Left ventricle myocardium superior (tissue), 1 donor: ENCODE measurements around the gene DENND1A. TPM values are rescaled to one million over a fixed set of nuclear protein-coding genes. Genes with fewer than 3 reads are reported as not detected.
A peak's percentile ranks its signal among the peaks of the same experiment; 100 is the strongest.

Experiments
- ATAC-seq: fragments of 200-7000 bp; cut with Tn5 transposase; one replicate; pipeline ENCODE4 v1.9.1; 2020; ENCODE audit warnings: mild to moderate bottlenecking, moderate library complexity
- DNase-seq: peaks from one replicate; pipeline ENCODE4 v3.0.0-alpha.2; 2020
- intact Hi-C: fragments of 100-400 bp; cut with micrococcal nuclease; formaldehyde crosslinking; loops from one replicate; pipeline ENCODE4 v1.11.0; 2022
- total RNA-seq: library from RNA; stranded (reverse); fragmentation: NEBNext Ultra II Directional; extraction: Animal tissue kit (Norgen Biotek cat#: 25700); gene quantifications from one replicate; pipeline ENCODE4 v1.2.1, GENCODE V29; 2021
- donor health status: DM: no; HTN: yes; CAD: no; lungs with severe emphysema.

The DENND1A gene
- total RNA-seq, 1 donor from 2014 or later, result 12.9 TPM

DNA sequence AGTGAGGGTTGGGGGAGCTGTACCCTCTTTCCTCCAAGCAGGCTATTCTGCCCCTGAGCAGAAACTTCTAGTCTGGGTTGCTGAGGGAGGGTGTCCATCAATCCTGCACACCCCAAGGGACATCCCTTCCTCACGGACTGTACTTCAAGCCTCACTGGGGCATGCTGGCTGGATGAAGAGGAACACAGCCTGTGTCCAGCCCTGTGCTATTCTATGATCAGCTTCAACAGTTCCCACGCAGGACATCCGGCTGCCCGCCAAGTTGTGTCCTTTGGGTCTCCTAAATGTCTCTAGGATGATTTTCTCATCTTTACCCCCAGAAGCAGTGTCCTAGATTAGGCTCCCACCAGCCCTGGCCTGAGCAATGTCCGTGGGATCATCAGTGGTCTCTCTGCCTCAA lies 505.8 kb downstream of the DENND1A start:
- intact Hi-C loops, result no loop called here
- DNase-seq (peak; percentile 69), ATAC-seq (peak; percentile 82)

DNA sequence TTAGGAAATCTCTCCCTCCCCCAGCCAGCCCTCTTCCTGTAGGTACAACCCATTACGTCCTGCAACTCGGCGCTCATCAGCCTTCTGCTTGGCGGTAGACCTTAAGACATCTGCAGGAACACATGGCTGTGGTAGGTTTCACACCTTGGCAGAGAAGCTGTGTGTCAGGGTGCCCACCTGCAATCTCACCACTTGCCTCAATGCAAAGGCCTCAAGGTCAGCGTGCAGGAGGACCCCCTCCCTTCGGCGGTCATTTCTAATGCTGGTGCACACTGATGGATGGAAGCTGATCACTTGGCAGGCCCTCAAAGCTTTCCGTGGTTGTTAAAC lies 506.6 kb downstream of the DENND1A start:
- ATAC-seq (no peak), DNase-seq (no peak)
- intact Hi-C loops, result no loop called here

DNA sequence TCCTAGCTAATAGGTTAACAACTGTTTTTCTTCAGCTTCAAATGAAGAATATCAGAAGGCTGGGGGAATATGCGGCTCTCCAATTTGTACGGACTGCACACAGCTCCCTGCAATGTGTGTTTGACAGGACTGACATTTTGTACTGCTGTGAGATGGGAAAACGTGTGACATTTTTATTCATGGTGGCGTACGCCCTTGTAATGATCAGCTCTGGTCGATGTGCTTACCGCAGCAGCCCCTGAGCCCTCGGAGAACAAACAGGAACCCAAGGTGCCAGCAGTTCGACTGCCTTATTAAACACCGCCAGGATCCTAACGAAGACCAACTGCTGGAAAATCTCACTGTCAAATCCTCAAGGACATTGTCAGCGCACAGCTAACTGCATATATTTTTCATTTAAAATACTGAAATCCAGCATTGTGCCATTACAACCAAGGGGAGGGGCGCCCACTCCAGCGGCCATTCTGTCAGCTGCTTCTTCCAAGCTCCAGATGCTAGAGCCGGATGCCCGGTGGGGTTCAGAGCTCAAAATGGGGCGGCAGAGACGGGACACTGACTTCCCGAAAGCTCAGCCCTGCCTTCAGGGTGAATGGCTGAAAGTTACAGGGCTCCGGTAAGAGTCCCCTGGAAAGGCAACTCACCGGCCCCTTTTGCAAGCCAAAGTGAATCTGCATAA lies 507.2 kb downstream of the DENND1A start:
- DNase-seq (no peak), ATAC-seq (no peak)
- intact Hi-C loops, result no loop called here

DNA sequence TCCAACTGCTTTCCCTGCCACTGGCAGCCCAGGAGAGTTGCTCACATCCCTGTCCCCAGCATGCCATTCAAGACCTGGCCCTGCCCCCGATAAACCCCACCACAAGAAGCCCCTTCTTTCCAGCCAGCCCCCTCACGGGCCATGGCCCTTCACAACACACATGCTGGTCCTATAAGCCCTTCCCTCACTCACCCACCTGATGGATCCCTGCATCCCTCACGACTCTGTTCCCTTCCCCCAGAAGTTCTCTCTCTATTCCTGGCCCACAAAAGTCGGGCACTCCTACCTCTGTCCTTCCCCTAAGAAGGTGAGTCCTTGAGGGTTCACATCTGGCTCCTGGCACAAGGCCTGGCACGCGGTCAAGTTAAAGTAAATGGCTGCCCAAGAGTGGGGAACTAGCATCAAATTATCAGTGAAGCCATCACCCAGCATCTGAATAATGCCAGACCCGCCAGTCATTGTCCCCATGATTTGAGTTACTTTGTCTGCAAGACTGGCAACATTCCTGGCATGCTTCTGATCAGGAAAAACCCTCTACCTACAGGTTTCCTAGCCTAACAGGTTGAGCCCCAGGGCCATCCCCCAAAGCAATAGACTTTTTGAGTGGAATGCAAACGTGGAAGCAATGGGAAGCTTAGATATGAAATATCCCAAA lies 508.0 kb downstream of the DENND1A start:
- DNase-seq, result no peak
- ATAC-seq, result no peak
- intact Hi-C loops, result no loop called here

DNA sequence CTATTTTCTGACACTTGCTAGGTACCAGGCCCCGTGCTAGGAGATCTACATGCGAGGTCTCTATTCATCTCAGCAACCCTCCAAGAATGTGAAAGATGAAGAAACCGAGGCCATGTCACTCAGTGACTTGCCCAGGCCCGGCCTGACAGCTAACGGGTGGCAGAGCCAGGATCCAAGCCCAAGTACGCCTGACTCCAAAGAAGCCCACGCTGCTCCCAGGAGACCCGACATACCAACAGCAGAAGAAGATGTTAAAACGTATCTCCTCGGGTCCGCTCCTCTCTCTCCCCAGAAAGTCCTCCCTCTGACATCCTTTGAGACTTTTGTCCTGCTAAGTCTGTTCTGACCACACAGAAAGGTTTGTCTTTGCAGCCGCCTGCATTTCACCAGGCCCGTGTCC lies 508.7 kb downstream of the DENND1A start:
- intact Hi-C loops, result no loop called here
- ATAC-seq, result no peak
- DNase-seq, result no peak

DNA sequence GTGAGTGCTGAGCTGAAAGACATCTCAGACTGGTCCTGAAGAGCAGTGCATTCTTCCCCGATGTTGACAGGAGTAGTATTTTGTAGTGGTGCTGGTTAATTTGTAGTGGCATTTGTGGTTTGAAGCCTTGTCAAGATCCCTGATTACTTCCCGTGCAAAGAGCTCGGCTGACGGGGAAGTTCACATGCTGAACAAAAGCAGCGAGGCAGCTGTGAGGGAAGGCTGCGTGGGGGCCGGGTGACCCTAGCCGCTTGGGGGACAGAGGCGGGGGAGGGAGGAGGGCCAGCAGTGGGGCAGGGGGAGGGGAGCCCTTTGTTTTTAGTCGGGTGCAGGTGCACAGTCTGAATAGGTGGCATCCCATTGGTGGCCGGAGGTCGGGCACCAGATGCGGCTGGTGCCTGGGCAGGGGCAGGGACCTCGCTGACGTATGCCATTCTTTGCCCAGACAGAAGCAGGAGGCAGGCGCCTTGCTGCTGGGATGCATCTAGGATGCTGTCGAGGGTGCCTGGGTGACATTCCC lies 509.3 kb downstream of the DENND1A start:
- intact Hi-C loops, result no loop called here
- ATAC-seq, result no peak
- DNase-seq, result no peak

DNA sequence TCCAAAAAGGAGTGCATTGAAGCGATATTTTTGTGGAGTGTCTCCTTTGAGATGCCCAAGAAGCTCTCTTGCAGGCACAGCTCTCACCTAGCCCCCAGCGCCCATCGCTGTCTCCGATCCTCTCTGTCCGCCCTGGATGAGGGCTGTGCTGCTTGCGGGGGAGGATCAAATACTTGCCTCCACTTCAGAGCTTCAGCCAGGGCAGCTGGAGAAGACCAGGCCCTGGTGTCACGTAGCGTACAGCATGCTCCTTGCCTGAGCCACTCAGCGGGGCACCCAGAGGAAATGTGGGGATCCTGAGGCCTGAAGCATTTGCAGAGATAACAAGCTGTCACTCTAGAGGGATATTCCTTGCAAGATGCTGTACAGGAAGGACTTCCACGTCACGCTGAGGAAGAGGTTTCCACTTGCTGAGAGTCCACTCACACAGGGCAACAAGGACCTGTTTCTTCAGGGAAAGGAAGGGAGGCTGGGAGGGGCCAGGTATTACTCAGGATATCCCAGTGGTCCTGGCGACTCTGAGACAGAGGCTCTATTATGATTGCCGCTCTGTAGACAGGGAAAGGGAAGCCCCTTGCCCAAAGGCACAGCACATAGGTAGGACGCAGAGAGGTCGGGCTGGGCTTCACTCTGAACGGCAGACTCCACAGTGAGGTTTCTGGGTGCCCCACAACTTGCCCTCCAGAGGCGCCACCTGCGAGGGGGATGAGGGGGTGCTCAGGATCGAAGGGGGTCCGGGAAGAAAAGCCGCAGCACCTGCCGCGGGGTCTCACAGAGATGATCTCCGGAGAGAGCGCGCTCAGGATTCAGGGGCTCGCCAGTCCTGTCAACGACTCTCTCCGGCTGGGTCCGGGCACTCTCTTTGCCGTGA lies 510.0 kb downstream of the DENND1A start:
- intact Hi-C loops, result no loop called here
- ATAC-seq (no peak), DNase-seq (no peak)

DNA sequence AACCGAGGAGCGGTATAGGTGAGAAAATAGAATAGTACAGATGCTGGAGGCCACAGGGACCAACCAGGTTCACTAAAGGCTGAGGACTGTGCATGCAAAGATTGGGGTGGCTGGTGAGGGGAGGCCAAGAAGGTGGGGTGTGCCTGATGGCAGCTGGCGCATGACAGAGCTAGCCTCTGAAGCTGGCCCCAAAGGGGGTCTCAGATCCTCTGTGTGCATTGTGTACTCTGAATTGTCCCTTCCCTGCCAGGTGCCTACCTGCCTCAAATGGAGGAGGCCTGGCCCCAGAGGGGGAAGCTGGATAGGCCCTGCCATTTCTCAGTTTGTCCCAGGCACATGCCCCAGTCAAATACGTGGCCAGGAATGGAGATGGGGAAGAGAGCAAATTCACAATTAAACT lies 510.8 kb downstream of the DENND1A start:
- DNase-seq (no peak), ATAC-seq (no peak)
- intact Hi-C loops, result no loop called here

DNA sequence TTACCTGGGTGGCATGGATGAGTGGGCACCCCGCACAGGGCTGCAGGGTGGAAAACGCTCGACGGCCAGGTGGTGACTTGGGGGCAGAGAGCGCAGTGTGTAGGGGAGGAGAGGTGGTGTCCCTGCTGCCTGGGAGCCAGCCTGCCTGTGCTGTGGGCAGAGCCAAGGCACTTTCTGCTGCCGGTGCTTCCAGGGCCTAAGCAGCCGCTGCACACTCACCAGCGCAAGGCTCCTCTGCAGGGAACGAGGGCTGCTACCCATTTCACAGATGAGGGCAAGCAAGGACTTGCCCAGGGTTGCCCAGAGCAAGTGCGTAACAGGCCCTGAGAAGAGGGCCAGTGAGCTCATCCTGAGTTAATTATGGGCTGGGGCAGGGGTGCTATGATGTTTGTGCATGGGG lies 511.4 kb downstream of the DENND1A start:
- intact Hi-C loops, result no loop called here
- DNase-seq (no peak), ATAC-seq (no peak)

DNA sequence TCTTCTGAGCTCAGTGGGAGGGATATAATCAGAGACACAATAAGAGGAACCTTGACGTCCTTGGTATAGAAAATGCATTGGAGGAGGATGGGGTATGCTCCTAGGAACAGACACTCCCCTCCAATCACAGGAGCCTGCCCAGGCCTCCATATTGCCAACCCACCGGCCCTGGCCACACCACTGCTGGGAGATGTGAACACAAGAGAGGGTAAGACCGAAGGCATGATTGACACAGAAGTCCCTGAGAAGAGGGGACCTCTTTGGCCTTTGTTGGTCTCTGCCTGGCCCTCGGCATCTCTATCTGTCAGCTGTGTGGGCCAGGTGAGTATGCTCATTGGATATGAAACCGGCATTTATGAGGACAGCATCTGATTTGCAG lies 511.9 kb downstream of the DENND1A start:
- DNase-seq (no peak), ATAC-seq (no peak)
- intact Hi-C loops, result no loop called here

DNA sequence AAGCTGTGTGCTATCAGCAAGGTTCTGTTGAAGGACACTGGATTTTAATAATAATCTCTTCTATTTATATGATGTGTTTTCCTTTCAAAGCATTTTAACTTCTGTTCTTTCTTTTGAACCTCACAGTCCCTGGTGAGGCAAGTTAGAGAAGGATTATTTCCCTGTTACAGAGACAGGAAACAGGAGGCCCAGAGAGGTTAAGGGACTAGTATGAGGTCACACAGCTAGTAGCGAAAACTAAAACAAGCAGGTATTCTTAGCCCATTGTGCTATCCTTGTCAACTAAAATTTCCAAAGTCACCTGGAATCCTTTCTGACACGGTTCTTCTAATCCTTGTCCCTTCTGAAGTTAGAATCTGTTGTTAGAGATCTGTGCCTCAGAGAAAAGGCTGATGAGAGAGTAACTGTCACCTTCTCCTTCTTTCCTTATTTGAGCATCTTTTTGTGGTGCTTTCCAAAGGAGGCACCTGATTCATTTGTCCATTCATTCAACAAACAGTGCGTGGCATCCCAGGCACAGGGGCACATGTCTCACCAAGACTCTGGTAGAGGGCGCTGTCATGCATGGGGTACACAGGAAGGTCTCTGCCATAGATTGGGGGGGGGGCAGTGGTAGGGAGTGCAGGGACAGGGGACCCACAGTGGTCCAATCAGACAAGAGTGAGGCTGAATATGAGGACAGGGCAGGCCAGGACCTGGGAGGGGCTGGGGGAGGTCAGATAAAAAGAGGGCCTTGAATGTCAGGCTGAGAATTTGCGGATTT lies 512.5 kb downstream of the DENND1A start:
- intact Hi-C loops, result no loop called here
- DNase-seq, result no peak
- no peak for ATAC-seq

DNA sequence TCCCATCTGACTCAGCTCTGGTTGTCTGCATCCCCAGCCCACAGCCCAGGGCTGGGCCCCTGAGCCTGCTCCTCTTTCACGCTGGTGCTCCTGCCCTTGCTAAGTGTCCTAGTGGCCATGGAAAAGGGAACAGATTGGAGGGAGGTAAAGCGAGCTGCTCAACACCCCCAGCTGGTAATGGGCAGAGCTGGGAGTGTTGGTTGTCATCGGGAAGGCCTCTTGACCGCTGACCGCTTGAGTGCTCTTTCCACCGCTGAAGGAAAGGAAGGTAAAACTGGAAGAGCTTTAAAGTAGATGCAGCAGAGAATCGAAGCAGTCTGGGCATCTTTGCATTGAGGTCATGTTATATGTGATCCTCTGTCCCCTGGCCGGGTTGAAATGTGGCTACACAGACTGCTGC lies 513.8 kb downstream of the DENND1A start:
- intact Hi-C loops, result no loop called here
- no peak for DNase-seq

DNA sequence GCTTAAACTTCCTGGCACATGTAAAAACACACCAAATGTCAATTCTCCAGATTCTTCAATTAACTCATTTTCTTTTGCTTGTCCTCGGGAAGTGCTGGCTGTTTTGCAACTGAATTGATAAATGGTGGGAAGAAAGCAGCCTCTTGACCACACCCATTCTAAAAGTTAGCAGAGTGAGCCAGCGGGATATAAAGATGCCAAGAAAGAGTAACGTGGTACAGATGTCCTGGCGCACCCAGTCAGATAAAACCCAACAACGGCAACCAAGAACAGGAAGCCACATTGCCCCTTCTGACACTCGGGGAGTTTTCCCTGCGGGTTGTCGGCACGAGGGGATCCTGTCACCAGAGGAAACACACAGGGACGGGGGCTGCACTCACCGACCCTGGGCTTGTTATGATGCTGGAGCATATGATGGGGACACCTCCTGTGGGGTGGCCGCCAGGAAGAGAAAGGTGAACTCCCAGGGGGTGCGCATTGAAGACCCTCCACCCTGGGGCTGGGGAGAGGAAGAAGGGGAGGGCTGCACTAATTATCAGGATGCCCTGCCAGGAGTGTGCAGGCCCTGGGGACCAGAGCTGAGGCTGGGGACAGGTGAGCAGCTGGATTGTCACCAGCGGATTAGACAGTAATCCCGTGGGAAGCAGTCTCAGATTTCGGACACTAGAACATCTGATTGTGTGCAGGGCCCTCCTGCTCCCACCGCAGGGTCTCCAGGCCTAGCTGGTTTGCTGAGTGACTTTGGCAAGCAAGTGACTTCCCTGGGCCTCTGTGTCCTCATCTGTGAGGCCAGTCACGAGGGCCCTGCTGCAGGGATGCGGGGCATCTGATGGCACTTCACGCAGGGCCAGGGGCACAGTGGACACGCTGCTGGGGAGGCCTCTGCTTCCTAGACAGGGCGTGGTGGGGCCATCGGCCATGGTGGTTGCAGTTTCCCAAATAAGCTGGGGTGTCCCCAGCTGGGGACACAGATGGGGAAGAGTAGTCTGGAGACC lies 514.7 kb downstream of the DENND1A start:
- no peak for ATAC-seq
- intact Hi-C loops, result no loop called here

More for the DNA sequence above, 513.8 kb downstream of the DENND1A start:
- no peak for ATAC-seq

DNA sequence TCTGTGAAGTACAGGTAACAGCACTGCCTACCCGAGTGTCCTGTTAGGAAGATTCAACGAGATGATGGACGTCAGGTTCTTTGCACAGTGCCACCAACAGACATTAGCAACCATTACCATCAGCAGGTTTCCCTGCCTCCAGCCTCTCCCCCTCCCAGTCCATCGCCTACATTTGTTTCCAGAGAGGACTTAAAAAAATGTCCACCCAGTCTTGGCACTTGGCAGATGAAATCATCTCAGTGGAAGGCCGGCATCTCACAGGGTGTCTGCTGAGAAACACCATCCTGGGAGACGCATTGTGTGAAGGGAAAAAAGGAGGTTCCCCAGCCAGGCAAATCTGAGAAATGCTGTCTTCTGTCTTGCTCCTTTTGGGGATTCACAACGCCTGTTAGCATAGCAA lies 515.7 kb downstream of the DENND1A start:
- ATAC-seq (no peak), DNase-seq (no peak)
- intact Hi-C loops, result no loop called here

More for the DNA sequence above, 514.7 kb downstream of the DENND1A start:
- DNase-seq, result no peak

DNA sequence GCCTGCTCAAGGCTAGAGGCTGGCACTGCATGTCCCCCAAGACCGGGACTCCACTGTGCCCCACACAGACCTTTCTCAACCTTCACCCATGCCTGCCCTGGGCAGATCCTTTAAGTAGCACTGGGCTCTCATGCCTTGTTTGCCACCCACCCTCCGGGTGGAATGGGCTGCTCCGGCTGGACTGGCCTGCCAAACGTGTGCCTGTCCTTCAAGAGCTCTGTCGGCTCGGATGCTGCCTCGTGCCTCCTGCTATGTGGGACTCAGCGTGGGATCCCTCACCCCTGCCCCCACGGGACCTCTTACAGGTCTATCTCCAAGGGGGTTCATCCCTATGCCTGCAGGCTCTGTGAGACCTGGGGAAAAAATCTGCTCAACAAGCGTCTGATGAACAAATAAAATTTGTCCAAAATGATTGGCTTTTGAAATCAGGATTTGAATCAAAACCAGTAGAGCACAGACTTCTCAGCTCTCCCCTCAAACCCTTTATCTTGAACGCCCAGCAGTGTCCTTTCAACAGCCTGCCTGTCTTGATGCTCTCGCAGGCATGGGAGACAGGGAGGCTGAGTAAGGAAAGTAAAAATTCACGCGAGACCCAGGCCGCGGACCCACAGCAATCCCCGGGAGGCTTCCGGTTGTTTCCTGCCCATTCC lies 517.6 kb downstream of the DENND1A start:
- ATAC-seq, result no peak
- DNase-seq, result no peak
- intact Hi-C loops, result no loop called here

DNA sequence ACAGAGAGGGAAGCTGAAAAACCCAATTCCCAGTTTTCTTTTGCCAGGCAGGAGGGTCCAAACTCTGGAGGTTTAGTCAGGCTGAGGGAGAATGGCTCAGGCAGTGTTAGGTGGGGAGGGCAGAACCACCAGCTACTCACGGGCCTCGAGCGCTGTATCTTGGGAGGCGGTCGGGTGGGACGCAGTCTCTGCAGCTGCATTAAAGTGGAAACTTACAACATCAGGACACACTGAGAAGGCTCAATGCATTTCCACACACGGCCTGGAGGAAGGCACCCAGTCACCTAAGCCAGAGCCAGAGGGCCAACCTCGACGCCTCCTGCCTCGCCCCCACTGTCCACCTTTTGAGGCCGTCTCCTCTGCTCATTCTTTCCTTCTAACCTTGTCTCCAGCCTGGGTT lies 518.3 kb downstream of the DENND1A start:
- intact Hi-C loops, result no loop called here
- DNase-seq, result no peak
- ATAC-seq, result no peak

DNA sequence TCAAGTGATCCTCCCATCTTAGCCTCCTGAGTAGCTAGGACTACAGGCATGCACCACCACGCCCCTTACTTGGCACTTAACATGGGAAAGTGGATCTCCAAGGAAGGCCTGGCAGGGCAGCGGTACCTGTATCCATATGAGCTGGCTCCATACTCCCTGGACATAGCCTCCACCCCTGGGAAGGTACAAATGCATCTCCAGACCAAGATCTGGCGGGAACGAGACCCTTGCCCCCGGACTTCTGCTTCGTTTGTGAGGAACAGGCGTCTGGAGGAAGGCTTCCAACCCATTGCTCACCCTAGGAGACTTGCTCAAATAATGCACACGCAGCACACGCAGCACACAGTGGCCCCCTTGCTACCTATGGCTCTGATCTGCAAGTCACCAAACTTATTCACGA lies 518.7 kb downstream of the DENND1A start:
- ATAC-seq (no peak), DNase-seq (no peak)
- intact Hi-C loops, result no loop called here
